Stimulated activated CD4-positive, alpha-beta T cell treated with anti-CD3 and anti-CD28 coated beads, TNF-alpha, amount 100 ng/mL, for 4 hours (primary cell): ENCODE measurements around the gene SCEL.
"Not testable (repeated sequence)": the region's sequence is repeated elsewhere in the genome, so short reads cannot be mapped to it uniquely, and the experiment has no call there.

Experiments used
- DNase-seq, 3 experiments: peaks; one replicate each; pipeline ENCODE4 v3.0.0-alpha.2; 2020; ENCODE audit warnings: low read depth in 3 of 3

Gene SCEL

DNA sequence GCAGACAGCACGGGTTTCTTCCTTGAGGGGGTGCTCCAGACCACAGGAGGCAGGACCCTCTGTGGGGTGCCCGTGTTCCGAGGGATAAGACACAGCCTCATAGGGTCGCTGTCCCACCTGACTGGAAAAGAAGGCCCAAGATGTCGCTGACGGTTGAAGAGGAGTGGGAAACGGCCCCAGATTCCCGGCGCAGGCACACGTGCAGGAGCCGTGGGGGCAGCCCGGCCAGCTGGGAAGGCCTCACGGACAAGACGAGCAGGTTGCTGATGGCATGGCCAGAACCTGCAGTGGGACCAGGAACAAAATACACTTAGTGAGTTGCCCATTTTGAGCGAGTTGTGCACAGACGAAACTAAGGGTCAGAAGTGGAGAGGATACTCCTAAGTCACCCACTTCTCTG, 126.8 kb downstream of the SCEL start:
- not testable (repeated sequence) for DNase-seq

DNA sequence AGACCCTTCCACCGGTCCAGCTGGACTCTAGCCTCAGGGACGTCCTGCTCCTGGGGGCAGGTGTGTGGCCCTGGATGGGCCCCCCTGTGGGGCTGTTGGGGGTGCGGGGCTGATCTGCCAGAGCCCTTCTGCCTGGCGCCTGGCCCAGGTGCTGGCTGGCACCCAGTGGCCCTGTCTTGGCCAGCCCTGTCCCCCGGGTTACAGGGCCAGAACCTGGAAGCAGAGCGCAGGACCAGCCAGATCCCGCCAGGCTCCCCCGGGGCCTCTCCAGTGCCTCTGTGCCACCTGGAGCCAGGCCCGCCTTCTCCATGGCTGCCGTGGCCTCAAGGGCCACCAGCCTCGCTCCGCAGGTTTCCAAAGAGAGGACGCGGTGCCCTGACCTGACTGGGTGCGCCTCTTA, 127.3 kb downstream of the SCEL start:
- not testable (repeated sequence) for DNase-seq

DNA sequence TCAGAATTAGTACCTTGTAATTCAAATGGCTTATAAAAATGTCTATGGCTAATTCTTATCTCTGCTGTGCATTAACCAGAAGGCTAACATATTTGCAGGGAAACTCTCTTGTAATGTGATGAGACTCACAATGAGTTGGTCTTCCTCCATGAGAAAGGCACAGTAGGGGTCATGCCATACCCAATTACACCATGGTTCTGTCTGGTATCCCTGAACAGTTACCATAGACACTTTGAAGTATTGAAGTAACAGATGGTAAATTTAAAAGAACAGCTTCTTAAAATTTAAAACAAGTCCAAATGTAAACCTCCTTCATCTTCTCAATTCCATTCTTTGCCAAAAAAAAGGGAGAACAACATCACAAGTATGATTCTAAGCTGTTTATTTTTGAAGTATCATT, 139.3 kb downstream of the SCEL start:
- no peak for DNase-seq

DNA sequence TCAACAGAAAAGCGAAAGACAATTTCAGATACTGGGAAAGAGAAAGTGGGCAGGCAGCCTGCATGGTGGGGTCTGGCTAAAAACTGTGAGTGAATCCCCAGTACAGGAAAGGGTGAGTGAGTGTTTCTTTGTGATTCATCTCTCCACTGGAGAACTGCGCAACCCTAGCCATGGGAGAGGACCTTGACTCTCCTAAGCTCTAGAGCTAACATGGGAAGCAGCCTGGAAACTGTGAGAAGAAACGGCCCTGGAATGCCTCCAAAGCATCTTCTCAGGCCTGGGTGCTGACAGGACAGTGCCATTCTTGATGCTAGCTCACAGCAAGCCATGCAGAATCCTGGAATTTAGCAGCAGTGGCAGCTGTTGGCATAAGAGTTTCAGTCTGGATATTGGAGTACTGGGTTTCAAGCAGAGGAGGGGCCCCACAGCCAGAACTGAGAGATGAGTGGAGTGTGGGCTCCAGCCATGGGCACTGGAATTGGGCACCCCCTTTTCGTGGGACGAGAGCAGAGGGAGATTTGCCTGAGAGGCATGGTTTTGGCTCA, 143.3 kb downstream of the SCEL start:
- no peak for DNase-seq

DNA sequence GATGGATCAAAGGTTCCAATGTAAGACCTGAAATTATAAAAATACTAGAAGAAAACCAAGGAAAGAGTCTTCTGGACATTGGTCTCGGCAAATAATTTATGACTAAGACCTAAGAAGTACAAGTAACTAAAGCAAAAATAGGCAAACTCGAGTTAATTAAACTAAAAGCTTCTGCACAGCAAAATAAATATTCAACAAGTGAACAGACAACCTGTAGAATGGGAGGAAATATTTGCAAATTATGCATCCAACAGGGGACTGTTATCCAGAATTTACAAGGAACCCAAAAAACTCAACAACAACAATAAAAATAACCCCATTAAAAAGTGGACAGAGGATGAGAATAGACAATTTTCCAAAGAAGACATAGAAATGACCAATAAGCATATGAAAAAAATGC, 152.3 kb downstream of the SCEL start:
- DNase-seq: no peak

DNA sequence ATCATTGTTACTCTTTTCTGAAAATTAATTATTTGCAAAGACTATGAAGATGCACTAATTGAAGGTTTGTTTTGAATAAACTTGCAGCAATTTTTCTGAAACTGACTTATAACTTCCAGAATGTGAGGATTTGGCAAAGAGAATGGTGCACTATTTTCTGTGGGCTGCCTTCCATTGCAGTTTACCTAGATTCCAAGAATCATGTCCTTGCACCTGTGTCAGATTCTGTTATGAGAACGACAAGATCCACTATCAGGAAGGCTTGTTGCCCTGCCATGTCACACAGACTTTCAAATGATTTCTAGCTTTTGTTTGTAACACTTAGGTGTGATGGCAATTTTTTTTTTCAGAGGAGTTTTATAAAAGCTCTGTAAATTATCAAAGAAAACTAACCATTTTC, 156.4 kb downstream of the SCEL start:
- no peak for DNase-seq

DNA sequence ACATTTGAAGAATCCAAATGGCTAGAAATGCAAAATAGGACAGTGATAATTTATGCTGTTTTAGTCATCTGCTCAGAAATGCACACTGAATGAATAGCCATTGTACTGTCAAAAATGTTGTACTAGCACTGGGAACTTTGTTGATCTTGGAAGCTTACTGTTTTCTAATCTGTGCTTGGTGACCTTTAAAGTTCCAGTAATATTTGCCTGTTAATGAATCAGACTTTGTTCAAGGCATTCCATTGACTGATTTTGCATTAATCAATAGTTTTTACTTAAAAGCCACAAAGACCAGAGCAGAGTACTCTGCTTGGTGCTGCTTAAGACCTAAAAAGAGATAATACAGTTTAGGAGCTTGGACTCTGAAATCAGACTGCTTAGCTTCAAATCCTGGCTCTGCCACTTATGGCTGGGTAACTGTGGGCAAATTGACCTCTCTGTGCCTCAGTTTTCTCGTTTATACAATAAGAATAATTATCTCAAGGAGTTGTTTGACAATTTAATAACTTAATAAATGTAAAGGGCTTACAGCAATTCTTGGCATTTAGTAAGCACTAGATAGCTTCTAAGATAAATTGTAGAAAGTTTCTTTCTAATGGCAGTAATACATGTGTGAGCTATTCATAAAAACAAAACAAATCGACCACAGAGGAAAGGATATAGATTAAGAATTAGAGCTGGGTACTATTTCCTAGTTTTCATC, 157.4 kb downstream of the SCEL start:
- no peak for DNase-seq

DNA sequence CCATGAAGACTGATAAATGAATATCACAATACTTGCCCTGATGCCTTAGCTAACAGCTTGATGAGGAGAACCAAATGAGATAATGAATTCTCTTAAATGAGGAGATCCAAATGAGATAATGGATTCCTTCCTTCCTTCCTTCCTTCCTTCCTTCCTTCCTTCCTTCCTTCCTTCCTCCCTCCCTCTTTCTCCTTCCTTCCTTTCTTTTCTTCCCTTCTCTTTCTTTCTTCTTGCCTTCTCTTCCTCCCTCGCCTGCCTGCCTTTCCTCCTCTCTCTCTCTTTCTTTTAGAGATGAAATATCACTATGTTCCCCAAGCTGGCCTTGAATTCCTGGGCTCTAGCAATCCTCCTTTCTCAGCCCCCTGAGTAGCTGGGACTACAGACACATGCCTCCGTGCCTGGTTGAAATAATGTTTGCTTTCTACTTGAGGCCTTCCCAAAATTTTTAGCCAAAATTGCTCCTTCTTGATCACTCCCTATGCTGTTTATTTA, 158.0 kb downstream of the SCEL start:
- DNase-seq: no peak
